Glomerular endothelial cell (primary cell): ENCODE results near the gene TRAPPC12. TPM values are rescaled to one million over a fixed set of nuclear protein-coding genes. Genes with fewer than 3 reads are reported as not detected.
"Not testable (repeated sequence)": the region's sequence is repeated elsewhere in the genome, so short reads cannot be mapped to it uniquely, and the experiment has no call there.

Source experiments
- DNase-seq: peaks from one replicate; pipeline ENCODE4 v3.0.0-alpha.2; 2011; ENCODE audit warnings: low read depth, low spot score; ENCODE audit errors: extremely low read depth
- total RNA-seq: library from RNA; depleted of rRNA; stranded (reverse); fragments of >200 nt; gene quantifications from 2 replicates; pipeline ENCODE4 v1.2.3, GENCODE V29; 2015

The TRAPPC12 gene
- total RNA-seq, 1 donor from 2014 or later, result 76.0 TPM

GRCh38 chr2:3430740-3431490, 51.4 kb downstream of the TRAPPC12 start:
- no peak for DNase-seq

- no peak for DNase-seq
These were observed 52.6 kb downstream of the TRAPPC12 start for GRCh38 chr2:3432067-3432466.

GRCh38 chr2:3432693-3433338, 53.3 kb downstream of the TRAPPC12 start:
- DNase-seq, result no peak

- no peak for DNase-seq
These were observed 53.8 kb downstream of the TRAPPC12 start for GRCh38 chr2:3433339-3433699.

GRCh38 chr2:3433776-3434400, 54.4 kb downstream of the TRAPPC12 start:
- DNase-seq, result no peak

GRCh38 chr2:3434654-3435053, 55.2 kb downstream of the TRAPPC12 start:
- no peak for DNase-seq

- DNase-seq, result no peak
These were observed 56.0 kb downstream of the TRAPPC12 start for GRCh38 chr2:3435445-3435844.

- DNase-seq, result no peak
These were observed 61.0 kb downstream of the TRAPPC12 start for GRCh38 chr2:3440477-3440876.

GRCh38 chr2:3441465-3441864, 62.0 kb downstream of the TRAPPC12 start:
- DNase-seq, result no peak

- no peak for DNase-seq
These were observed 62.7 kb downstream of the TRAPPC12 start for GRCh38 chr2:3442185-3442584.

GRCh38 chr2:3443083-3443482, 63.6 kb downstream of the TRAPPC12 start:
- no peak for DNase-seq

GRCh38 chr2:3443506-3444084, 64.1 kb downstream of the TRAPPC12 start:
- no peak for DNase-seq

GRCh38 chr2:3445891-3446290, 66.4 kb downstream of the TRAPPC12 start:
- DNase-seq, result no peak

- DNase-seq, result no peak
These were observed 66.9 kb downstream of the TRAPPC12 start for GRCh38 chr2:3446381-3446780.

- DNase-seq, result not testable (repeated sequence)
These were observed 67.7 kb downstream of the TRAPPC12 start for GRCh38 chr2:3447186-3447585.

- DNase-seq, result peak; percentile 56
These were observed 68.4 kb downstream of the TRAPPC12 start for GRCh38 chr2:3447789-3448317.

GRCh38 chr2:3448441-3448911, 69.0 kb downstream of the TRAPPC12 start:
- DNase-seq, result not testable (repeated sequence)

- DNase-seq, result no peak
These were observed 69.6 kb downstream of the TRAPPC12 start for GRCh38 chr2:3449086-3449485.

GRCh38 chr2:3449936-3450335, 70.4 kb downstream of the TRAPPC12 start:
- DNase-seq, result no peak

- no peak for DNase-seq
These were observed 71.0 kb downstream of the TRAPPC12 start for GRCh38 chr2:3450385-3451010.

GRCh38 chr2:3451169-3451568, 71.7 kb downstream of the TRAPPC12 start:
- DNase-seq, result no peak
